B cell (primary cell): ENCODE results near the gene SFMBT2. TPM values are rescaled to one million over a fixed set of nuclear protein-coding genes. Genes with fewer than 3 reads are reported as not detected.

Source experiments
- ATAC-seq: fragments of 200-7000 bp; cut with Tn5 transposase; one replicate; pipeline ENCODE4 v1.10.0; 2021; ENCODE audit warnings: low read depth, mild to moderate bottlenecking, moderate number of reproducible peaks, moderate library complexity
- CTCF ChIA-PET: fragments of 350-600 bp; sonication (Branson Sonifier 250); formaldehyde crosslinking; loops from one replicate; lab custom pipeline; 2021; ENCODE audit warnings: antibody characterized with exemption, inconsistent platforms; lab: Charles Lee
- POLR2A ChIA-PET: fragments of 350-600 bp; sonication (Branson Sonifier 250); formaldehyde crosslinking; loops from one replicate; lab custom pipeline; 2021; ENCODE audit warnings: antibody characterized with exemption; lab: Charles Lee
- DNase-seq: peaks from one replicate; pipeline ENCODE4 v3.0.0; 2013
- H2AFZ ChIP-seq: 2 replicates; pipeline ENCODE4 v1.6.1; 2012; ENCODE audit warnings: mild to moderate bottlenecking, low read depth, low read length; ENCODE audit not compliant: insufficient read depth, poor library complexity, severe bottlenecking
- H3K27ac ChIP-seq, 2 donors: 1 replicate in 1 of 2; 2 replicates in 1 of 2; pipeline ENCODE4 v1.5.1; 2012 to 2013; ENCODE audit warnings: low read length in 2 of 2, mild to moderate bottlenecking in 2 of 2, moderate library complexity in 1 of 2
- H3K27me3 ChIP-seq, 4 experiments: fragments of 200-600 bp in 1 of 4; sonication (generic) in 1 of 4; replicated peaks in 1 of 4; 1 replicate in 2 of 4; 2 replicates in 2 of 4; pipeline versions ENCODE4 v1.6.1 to v1.7.0; 2013 to 2016; ENCODE audit warnings: low read length in 3 of 4, mild to moderate bottlenecking in 2 of 4, mixed read lengths in 1 of 4, moderate library complexity in 1 of 4; ENCODE audit not compliant: insufficient read depth in 4 of 4, control insufficient read depth in 3 of 4; ENCODE audit errors: control extremely low read depth in 1 of 4
- H3K36me3 ChIP-seq, 2 experiments: replicated peaks in 1 of 2; 1 replicate in 1 of 2; 2 replicates in 1 of 2; pipeline versions ENCODE4 v1.6.1 to v1.7.1; 2013; ENCODE audit warnings: low read length in 1 of 2; ENCODE audit not compliant: insufficient read depth in 2 of 2, control insufficient read depth in 1 of 2; ENCODE audit errors: control extremely low read depth in 1 of 2, extremely low read depth in 1 of 2
- H3K4me1 ChIP-seq, 2 donors: fragments of 200-600 bp in 1 of 2; sonication (generic) in 1 of 2; 1 replicate in 1 of 2; 2 replicates in 1 of 2; pipeline versions ENCODE4 v1.5.1 to v1.6.1; 2013 to 2017; ENCODE audit warnings: low read length in 2 of 2; ENCODE audit not compliant: control insufficient read depth in 2 of 2, insufficient read depth in 2 of 2
- H3K4me2 ChIP-seq: replicated peaks from 2 replicates; pipeline ENCODE3; 2012; ENCODE audit warnings: mild to moderate bottlenecking, low read depth, low read length; ENCODE audit not compliant: poor library complexity, severe bottlenecking
- H3K4me3 ChIP-seq, 5 experiments: fragments of 200-600 bp in 1 of 5; sonication (generic) in 1 of 5; 1 replicate in 3 of 5; 2 replicates in 2 of 5; pipeline versions ENCODE4 v1.5.1 to v1.7.0; 2011 to 2016; ENCODE audit warnings: low read length in 4 of 5, mild to moderate bottlenecking in 4 of 5, low read depth in 2 of 5, control low read depth in 1 of 5, moderate library complexity in 1 of 5; ENCODE audit not compliant: insufficient read depth in 1 of 5; ENCODE audit errors: control extremely low read depth in 1 of 5, extremely low read depth in 1 of 5
- H3K79me2 ChIP-seq: fragments of 200-600 bp; sonication (generic); one replicate; pipeline ENCODE4 v1.6.0; 2016; ENCODE audit warnings: low read length; ENCODE audit not compliant: control insufficient read depth, insufficient read depth
- H3K9ac ChIP-seq: fragments of 200-600 bp; sonication (generic); 2 replicates; pipeline ENCODE4 v1.6.1; 2017; ENCODE audit warnings: mild to moderate bottlenecking, low read length, moderate library complexity
- H3K9me3 ChIP-seq, 3 donors: one replicate each; pipeline versions ENCODE4 v1.6.1 to v1.7.1; 2013; ENCODE audit warnings: low read length in 2 of 3; ENCODE audit not compliant: control insufficient read depth in 2 of 3, insufficient read depth in 1 of 3; ENCODE audit errors: control extremely low read depth in 1 of 3
- H4K20me1 ChIP-seq: 2 replicates; pipeline ENCODE4 v1.6.0; 2012; ENCODE audit warnings: mild to moderate bottlenecking, low read length; ENCODE audit not compliant: insufficient read depth, control insufficient read depth, poor library complexity, severe bottlenecking
- H3K27ac Mint-ChIP-seq: one replicate; pipeline ENCODE4 v1.8.0; 2021; ENCODE audit warnings: mixed read lengths
- H3K27me3 Mint-ChIP-seq: one replicate; pipeline ENCODE4 v1.8.0; 2021; ENCODE audit warnings: mixed read lengths
- H3K4me1 Mint-ChIP-seq: one replicate; pipeline ENCODE4 v1.8.0; 2021; ENCODE audit warnings: mixed read lengths
- H3K4me3 Mint-ChIP-seq: one replicate; pipeline ENCODE4 v1.8.0; 2021; ENCODE audit warnings: mixed read lengths
- H3K9me3 Mint-ChIP-seq: one replicate; pipeline ENCODE4 v1.8.0; 2022; ENCODE audit warnings: mixed read lengths; ENCODE audit not compliant: insufficient read depth
- EZH2 ChIP-seq: IDR thresholded peaks from 2 replicates; pipeline ENCODE4 v1.6.1; 2012; ENCODE audit warnings: borderline replicate concordance, low read depth, mild to moderate bottlenecking, moderate library complexity, low read length; ENCODE audit not compliant: insufficient read depth, poor library complexity, severe bottlenecking
- WGBS: methylation state at CpG from one replicate; pipeline ENCODE4 v1.1.5; 2013; ENCODE audit warnings: missing lambda C conversion rate; ENCODE audit not compliant: insufficient coverage; 5-methylcytosine and 5-hydroxymethylcytosine counted together
- intact Hi-C: fragments of 100-400 bp; cut with micrococcal nuclease; formaldehyde crosslinking; loops from one replicate; pipeline ENCODE4 v1.10.0; 2022
- polyA plus RNA-seq: library from polyadenylated mRNA; depleted of rRNA; stranded (reverse); fragments of >200 nt; gene quantifications from 2 replicates; pipeline ENCODE4 v1.2.3, GENCODE V29; 2012
- total RNA-seq, 2 donors: library from RNA; stranded (reverse); fragments of 120-200 nt in 1 of 2; gene quantifications; 1 replicate in 1 of 2; 2 replicates in 1 of 2; pipeline versions ENCODE4 v1.2.3 to v1.2.4, GENCODE V29; 2013 to 2022
- TF ChIP-seq, protein P1 (sequence below): fragments of 200-600 bp; IDR thresholded peaks from one replicate; pipeline ENCODE4 v1.8.0; 2022; ENCODE audit warnings: antibody characterized with exemption, mild to moderate bottlenecking

SFMBT2 gene
- total and polyA plus RNA-seq, 2 donors (not counting 1 experiment from before 2014, with no cell fraction given): 2.3 to 24.0 TPM

DNA sequence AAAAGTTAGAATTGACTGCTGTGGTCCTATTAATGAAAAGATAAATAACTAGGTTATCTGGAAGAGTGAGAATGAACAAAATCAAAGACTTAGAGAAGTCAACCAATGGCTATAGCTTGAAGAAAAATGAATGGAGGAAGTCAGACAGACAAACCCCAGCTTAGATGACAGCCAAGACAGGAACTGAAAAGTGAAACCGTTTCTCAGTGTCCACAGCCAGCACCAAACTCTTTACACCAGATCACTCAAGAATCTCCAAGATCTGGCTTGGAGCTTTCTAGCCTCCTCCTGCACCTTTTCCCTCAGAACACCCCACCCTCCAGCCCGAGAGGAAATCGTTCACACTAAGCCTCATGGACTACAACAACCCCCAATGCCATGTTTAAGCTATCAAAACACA is 167.0 kb downstream of the SFMBT2 start:
- peak overlapping the region; percentile 48 for H2AFZ ChIP-seq
- ChIA-PET POLR2A (no interaction called here), CTCF (interaction anchor here (1.0 to 1.5 kb wide), 4 partner anchors 15 to 328 kb away, joined by 3 to 5 read pairs (median 4); no protein-coding TSS in a partner anchor)
- Mint-ChIP-seq H3K4me3 (peak overlapping the region; percentile 25), H3K9me3 (no peaks in the 10 kb centered on the region), H3K27me3 (no peaks in the 10 kb centered on the region), H3K27ac (peak overlapping the region; percentile 3), H3K4me1 (peaks cover 17% of the 10 kb centered on the region)
- H3K27me3 ChIP-seq: no peaks in the 10 kb centered on the region
- peaks cover 5 to 8% of the 10 kb centered on the region in 2 experiments for H3K36me3 ChIP-seq
- H3K79me2 ChIP-seq: no peaks in the 10 kb centered on the region
- H3K27ac ChIP-seq: peak overlapping the region; percentile 24 to 60
- DNase-seq: peak; percentile 30
- H3K9me3 ChIP-seq: no peaks in the 10 kb centered on the region
- WGBS: 36% methylated on average over 3 of the region's 3 CpGs
- TF ChIP-seq, protein P1, sequence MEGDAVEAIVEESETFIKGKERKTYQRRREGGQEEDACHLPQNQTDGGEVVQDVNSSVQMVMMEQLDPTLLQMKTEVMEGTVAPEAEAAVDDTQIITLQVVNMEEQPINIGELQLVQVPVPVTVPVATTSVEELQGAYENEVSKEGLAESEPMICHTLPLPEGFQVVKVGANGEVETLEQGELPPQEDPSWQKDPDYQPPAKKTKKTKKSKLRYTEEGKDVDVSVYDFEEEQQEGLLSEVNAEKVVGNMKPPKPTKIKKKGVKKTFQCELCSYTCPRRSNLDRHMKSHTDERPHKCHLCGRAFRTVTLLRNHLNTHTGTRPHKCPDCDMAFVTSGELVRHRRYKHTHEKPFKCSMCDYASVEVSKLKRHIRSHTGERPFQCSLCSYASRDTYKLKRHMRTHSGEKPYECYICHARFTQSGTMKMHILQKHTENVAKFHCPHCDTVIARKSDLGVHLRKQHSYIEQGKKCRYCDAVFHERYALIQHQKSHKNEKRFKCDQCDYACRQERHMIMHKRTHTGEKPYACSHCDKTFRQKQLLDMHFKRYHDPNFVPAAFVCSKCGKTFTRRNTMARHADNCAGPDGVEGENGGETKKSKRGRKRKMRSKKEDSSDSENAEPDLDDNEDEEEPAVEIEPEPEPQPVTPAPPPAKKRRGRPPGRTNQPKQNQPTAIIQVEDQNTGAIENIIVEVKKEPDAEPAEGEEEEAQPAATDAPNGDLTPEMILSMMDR: no peak
- no peak for TF ChIP-seq EZH2
- H4K20me1 ChIP-seq: no peaks in the 10 kb centered on the region
- peak overlapping the region; percentile 25 for H3K9ac ChIP-seq
- no peak overlapping the region for H3K4me3 ChIP-seq
- ATAC-seq: peak; percentile 24
- peaks cover 11 to 12% of the 10 kb centered on the region in 2 donors for H3K4me1 ChIP-seq
- intact Hi-C loops: no loop called here
- H3K4me2 ChIP-seq: peak overlapping the region; percentile 59

DNA sequence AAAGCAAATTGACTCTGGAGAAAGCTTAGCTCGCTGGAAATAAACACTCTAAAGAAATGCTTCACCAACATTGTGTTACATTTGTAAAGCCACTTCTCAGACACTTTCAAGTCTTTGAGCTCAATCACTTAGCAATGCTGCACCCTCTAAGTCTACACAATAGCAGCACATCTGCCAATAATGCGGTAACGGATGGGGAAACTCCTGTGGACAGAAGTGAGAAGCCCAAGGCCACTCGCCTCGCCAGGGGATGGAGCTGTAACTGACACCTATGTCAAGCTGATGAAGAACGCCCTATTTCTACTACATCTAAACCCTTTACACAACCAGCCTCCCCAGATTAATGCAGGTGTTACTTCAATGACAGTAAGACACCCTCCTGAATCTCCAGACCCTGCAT is 167.7 kb downstream of the SFMBT2 start:
- WGBS: 97% methylated on average over 6 of the region's 6 CpGs
- intact Hi-C loops: no loop called here
- Histone ChIP-seq H3K36me3 (peaks cover 2 to 8% of the 10 kb centered on the region in 2 experiments), H3K27me3 (no peaks in the 10 kb centered on the region), H2AFZ (no peak overlapping the region), H3K9me3 (no peaks in the 10 kb centered on the region), H3K27ac (no peak overlapping the region), H3K4me1 (peaks cover 11 to 12% of the 10 kb centered on the region in 2 donors), H3K4me3 (no peak overlapping the region), H3K4me2 (no peak overlapping the region), H4K20me1 (no peaks in the 10 kb centered on the region), H3K79me2 (no peaks in the 10 kb centered on the region), H3K9ac (no peak overlapping the region)
- CTCF ChIA-PET: interaction anchor here (1.0 to 1.5 kb wide), 4 partner anchors 16 to 327 kb away, joined by 3 to 5 read pairs (median 4); no protein-coding TSS in a partner anchor
- no peaks in the 10 kb centered on the region for H3K27me3 Mint-ChIP-seq
- no peaks in the 10 kb centered on the region for H3K9me3 Mint-ChIP-seq
- H3K4me3 Mint-ChIP-seq: no peak overlapping the region
- no peak for TF ChIP-seq EZH2
- TF ChIP-seq, protein P1: no peak
- peaks cover 17% of the 10 kb centered on the region for H3K4me1 Mint-ChIP-seq
- H3K27ac Mint-ChIP-seq: no peak overlapping the region
- no peak for ATAC-seq
- POLR2A ChIA-PET: interaction anchor here (0.6 kb wide), 1 partner anchor 696 kb away, joined by 6 read pairs; no protein-coding TSS in a partner anchor
- DNase-seq: no peak
